Fibroblast of lung (primary cell): ENCODE results near the gene PFN3. TPM values are rescaled to one million over a fixed set of nuclear protein-coding genes. Genes with fewer than 3 reads are reported as not detected.
"Not testable (repeated sequence)": the region's sequence is repeated elsewhere in the genome, so short reads cannot be mapped to it uniquely, and the experiment has no call there.

Experiments
- DNase-seq, 2 donors: peaks; one replicate each; pipeline versions ENCODE4 v3.0.0 to v3.0.0-alpha.2; 2010; ENCODE audit warnings: low read depth in 2 of 2
- H2AFZ ChIP-seq: 2 replicates; pipeline ENCODE4 v1.5.1; 2012; ENCODE audit warnings: low read length, control low read depth, inconsistent platforms
- H3K27ac ChIP-seq: 2 replicates; pipeline ENCODE4 v1.5.1; 2011; ENCODE audit warnings: low read length, control low read depth; ENCODE audit not compliant: insufficient read depth
- H3K27me3 ChIP-seq: 2 replicates; pipeline ENCODE4 v1.5.1; 2011; ENCODE audit warnings: mild to moderate bottlenecking, low read length; ENCODE audit not compliant: control insufficient read depth, insufficient read depth
- H3K36me3 ChIP-seq: 2 replicates; pipeline ENCODE4 v1.5.1; 2011; ENCODE audit warnings: low read length; ENCODE audit not compliant: control insufficient read depth, insufficient read depth
- H3K4me1 ChIP-seq: 2 replicates; pipeline ENCODE4 v1.5.1; 2011; ENCODE audit warnings: low read length; ENCODE audit not compliant: control insufficient read depth, insufficient read depth; ENCODE audit errors: extremely low read depth
- H3K4me2 ChIP-seq: 2 replicates; pipeline ENCODE4 v1.5.1; 2011; ENCODE audit warnings: low read length, control low read depth; ENCODE audit not compliant: insufficient read depth; ENCODE audit errors: extremely low read depth
- H3K4me3 ChIP-seq, 4 experiments: fragments of 200-600 bp in 1 of 4; sonication (generic) in 1 of 4; replicated peaks in 1 of 4; 2 replicates each; pipeline ENCODE4 v1.5.1; 2011 to 2016; ENCODE audit warnings: low read length in 4 of 4, low read depth in 3 of 4, mild to moderate bottlenecking in 3 of 4, control low read depth in 2 of 4, inconsistent platforms in 1 of 4, mixed read lengths in 1 of 4; ENCODE audit not compliant: insufficient read depth in 1 of 4; ENCODE audit errors: control extremely low read depth in 1 of 4
- H3K79me2 ChIP-seq: 2 replicates; pipeline ENCODE4 v1.5.1; 2012; ENCODE audit warnings: mild to moderate bottlenecking, low read length, inconsistent platforms; ENCODE audit not compliant: control insufficient read depth, insufficient read depth
- H3K9ac ChIP-seq: 2 replicates; pipeline ENCODE4 v1.5.1; 2011; ENCODE audit warnings: mild to moderate bottlenecking, low read length, control low read depth; ENCODE audit not compliant: insufficient read depth
- H3K9me3 ChIP-seq: 2 replicates; pipeline ENCODE4 v1.5.1; 2012; ENCODE audit warnings: low read depth, low read length; ENCODE audit not compliant: control insufficient read depth, insufficient read depth
- H4K20me1 ChIP-seq: 2 replicates; pipeline ENCODE4 v1.5.1; 2011; ENCODE audit warnings: low read length; ENCODE audit not compliant: control insufficient read depth, insufficient read depth; ENCODE audit errors: extremely low read depth
- CTCF ChIP-seq, 2 donors: IDR thresholded peaks in 1 of 2; conservative IDR thresholded peaks in 1 of 2; 1 replicate in 1 of 2; 2 replicates in 1 of 2; pipeline ENCODE4 v1.5.1; 2011 to 2012; ENCODE audit warnings: low read length in 2 of 2, control low read depth in 1 of 2, inconsistent platforms in 1 of 2, low read depth in 1 of 2, mild to moderate bottlenecking in 1 of 2
- EZH2 ChIP-seq: IDR thresholded peaks from 2 replicates; pipeline ENCODE4 v1.5.1; 2012; ENCODE audit warnings: low read length, control low read depth, mild to moderate bottlenecking; ENCODE audit errors: missing control alignments
- polyA plus RNA-seq, 2 donors: library from polyadenylated mRNA; depleted of rRNA in 1 of 2; stranded (reverse) in 1 of 2; unstranded in 1 of 2; fragments of >200 nt; gene quantifications; 2 replicates each; pipeline ENCODE4 v1.2.1, GENCODE V29; 2011 to 2012; ENCODE audit warnings: missing spikeins in 1 of 2
- total RNA-seq: library from RNA; depleted of rRNA; stranded (reverse); fragments of >200 nt; gene quantifications from 2 replicates; pipeline ENCODE4 v1.2.1, GENCODE V29; 2014

PFN3 gene
- total and polyA plus RNA-seq, 2 donors (not counting 1 experiment from before 2014, with no cell fraction given) = not detected

- Histone ChIP-seq H3K9me3 (no peaks in the 10 kb centered on the region), H3K9ac (no peak overlapping the region), H3K4me3 (no peak overlapping the region), H3K27ac (no peak overlapping the region), H3K4me1 (peaks cover 5% of the 10 kb centered on the region), H3K27me3 (peaks cover 17% of the 10 kb centered on the region), H3K79me2 (no peaks in the 10 kb centered on the region), H3K36me3 (no peaks in the 10 kb centered on the region), H3K4me2 (no peak overlapping the region), H4K20me1 (no peaks in the 10 kb centered on the region), H2AFZ (no peak overlapping the region)
- no peak for TF ChIP-seq EZH2
- no peak for TF ChIP-seq CTCF (conservative IDR thresholded peaks at IDR 0.05 in 1 of 2, IDR thresholded peaks at IDR 0.05 in 1 of 2; ENCODE audit: low read depth in 1 of 2, low read length in 2 of 2)
- no peak for DNase-seq
These were observed 38.2 kb downstream of the PFN3 start for GRCh38 chr5:177362292-177362609.

- Histone ChIP-seq H3K9ac (no peak overlapping the region), H4K20me1 (no peaks in the 10 kb centered on the region), H3K4me1 (peaks cover 5% of the 10 kb centered on the region), H3K27ac (no peak overlapping the region), H3K36me3 (no peaks in the 10 kb centered on the region), H3K4me2 (no peak overlapping the region), H3K27me3 (peaks cover 17% of the 10 kb centered on the region), H3K79me2 (no peaks in the 10 kb centered on the region), H3K4me3 (no peak overlapping the region), H2AFZ (no peak overlapping the region), H3K9me3 (no peaks in the 10 kb centered on the region)
- TF ChIP-seq EZH2 (no peak), CTCF (conservative IDR thresholded peaks at IDR 0.05 in 1 of 2, IDR thresholded peaks at IDR 0.05 in 1 of 2; ENCODE audit: low read depth in 1 of 2, low read length in 2 of 2) (no peak)
- no peak for DNase-seq
These were observed 38.8 kb downstream of the PFN3 start for GRCh38 chr5:177361418-177362291.

GRCh38 chr5:177360740-177361139 is 39.7 kb downstream of the PFN3 start:
- not testable (repeated sequence) for H3K4me3 ChIP-seq, H3K4me2 ChIP-seq, H2AFZ ChIP-seq, DNase-seq, H3K9ac ChIP-seq, H3K79me2 ChIP-seq, H3K4me1 ChIP-seq, H3K36me3 ChIP-seq, H3K27ac ChIP-seq, H4K20me1 ChIP-seq, H3K9me3 ChIP-seq
- peaks cover 17% of the 10 kb centered on the region for H3K27me3 ChIP-seq
